WTC11 (cell line): ENCODE results near the gene LBX2. TPM values are rescaled to one million over a fixed set of nuclear protein-coding genes. Genes with fewer than 3 reads are reported as not detected.

Experiments used
- ATAC-seq: fragments of 200-7000 bp; cut with Tn5 transposase; 2 replicates; pipeline ENCODE4 v1.10.0; 2021; ENCODE audit warnings: mild to moderate bottlenecking, moderate library complexity
- CTCF ChIA-PET: fragments of 300-600 bp; sonication (Branson Sonifier 250); formaldehyde crosslinking; loops from one replicate; lab custom pipeline; 2021; ENCODE audit warnings: antibody characterized with exemption; lab: Charles Lee
- POLR2A ChIA-PET: fragments of 350-600 bp; sonication (Branson Sonifier 250); formaldehyde crosslinking; loops from one replicate; lab custom pipeline; 2021; ENCODE audit warnings: antibody characterized with exemption; lab: Charles Lee
- DNase-seq: peaks from one replicate; pipeline ENCODE4 v3.0.0; 2021; ENCODE audit warnings: low spot score
- H3K27ac Mint-ChIP-seq: 2 replicates; pipeline ENCODE4 v1.8.0; 2021; ENCODE audit warnings: mixed read lengths
- H3K27me3 Mint-ChIP-seq: 2 replicates; pipeline ENCODE4 v1.8.0; 2021; ENCODE audit warnings: low read depth, mild to moderate bottlenecking, moderate library complexity, mixed read lengths
- H3K36me3 Mint-ChIP-seq: 2 replicates; pipeline ENCODE4 v1.8.0; 2021; ENCODE audit warnings: mixed read lengths
- H3K4me1 Mint-ChIP-seq: 2 replicates; pipeline ENCODE4 v1.8.0; 2022; ENCODE audit warnings: mixed read lengths
- H3K4me3 Mint-ChIP-seq: 2 replicates; pipeline ENCODE4 v1.8.0; 2021; ENCODE audit warnings: mild to moderate bottlenecking, moderate library complexity, mixed read lengths
- H3K9me3 Mint-ChIP-seq: 2 replicates; pipeline ENCODE4 v1.8.0; 2021; ENCODE audit warnings: mixed read lengths
- ELF4 ChIP-seq: sonication (generic); formaldehyde crosslinking; IDR thresholded peaks from 2 replicates; pipeline ENCODE4 v1.8.1; 2022; ENCODE audit warnings: low read depth, mild to moderate bottlenecking, moderate library complexity, missing genetic modification reagents
- ERG ChIP-seq: fragments of 250-450 bp; sonication (Bioruptor Pico); IDR thresholded peaks from 2 replicates; pipeline ENCODE4 v1.8.0; 2021; ENCODE audit warnings: mild to moderate bottlenecking
- ESRRA ChIP-seq: sonication (generic); formaldehyde crosslinking; IDR thresholded peaks from 2 replicates; pipeline ENCODE4 v1.8.1; 2022; ENCODE audit warnings: mild to moderate bottlenecking, missing genetic modification reagents, borderline replicate concordance
- ETV6 ChIP-seq: sonication (generic); formaldehyde crosslinking; IDR thresholded peaks from 2 replicates; pipeline ENCODE4 v1.8.1; 2022; ENCODE audit warnings: mild to moderate bottlenecking, missing genetic modification reagents
- GRHL2 ChIP-seq: fragments of 250-450 bp; sonication (Bioruptor Pico); IDR thresholded peaks from 2 replicates; pipeline ENCODE4 v1.8.0; 2022; ENCODE audit warnings: mild to moderate bottlenecking, moderate library complexity; ENCODE audit not compliant: insufficient replicate concordance, severe bottlenecking
- HMGA2 ChIP-seq: fragments of 250-450 bp; sonication (Bioruptor Pico); IDR thresholded peaks from 2 replicates; pipeline ENCODE4 v1.4.0; 2021; ENCODE audit warnings: mild to moderate bottlenecking, moderate library complexity
- IRF2 ChIP-seq: sonication (generic); formaldehyde crosslinking; IDR thresholded peaks from 2 replicates; pipeline ENCODE4 v1.8.0; 2022; ENCODE audit warnings: low read depth, missing genetic modification reagents, borderline replicate concordance
- MAX ChIP-seq: sonication (generic); formaldehyde crosslinking; IDR thresholded peaks from 2 replicates; pipeline ENCODE4 v1.8.0; 2022; ENCODE audit warnings: mild to moderate bottlenecking, missing genetic modification reagents
- STAT6 ChIP-seq: sonication (generic); formaldehyde crosslinking; conservative IDR thresholded peaks from 2 replicates; pipeline ENCODE4 v1.8.1; 2023; ENCODE audit warnings: mild to moderate bottlenecking, low read depth, missing genetic modification reagents, moderate library complexity
- TEAD1 ChIP-seq: sonication (generic); formaldehyde crosslinking; IDR thresholded peaks from 2 replicates; pipeline ENCODE4 v1.8.0; 2022; ENCODE audit warnings: mild to moderate bottlenecking, missing genetic modification reagents
- TEAD4 ChIP-seq: sonication (generic); formaldehyde crosslinking; IDR thresholded peaks from 2 replicates; pipeline ENCODE4 v1.8.0; 2022; ENCODE audit warnings: mild to moderate bottlenecking, missing genetic modification reagents
- ZBTB21 ChIP-seq: sonication (generic); formaldehyde crosslinking; IDR thresholded peaks from 2 replicates; pipeline ENCODE4 v1.8.1; 2023; ENCODE audit warnings: mild to moderate bottlenecking, missing genetic modification reagents, borderline replicate concordance
- ZNF121 ChIP-seq: sonication (generic); formaldehyde crosslinking; IDR thresholded peaks from 2 replicates; pipeline ENCODE4 v1.8.0; 2023; ENCODE audit warnings: missing genetic modification reagents
- ZNF671 ChIP-seq: fragments of 250-450 bp; sonication (Bioruptor Pico); IDR thresholded peaks from 2 replicates; pipeline ENCODE4 v1.8.0; 2021; ENCODE audit warnings: mild to moderate bottlenecking
- total RNA-seq: library from RNA; stranded (reverse); gene quantifications from 3 replicates; pipeline ENCODE4 v1.2.3, GENCODE V29; 2021
- TF ChIP-seq, protein P1 (sequence below): sonication (generic); formaldehyde crosslinking; conservative IDR thresholded peaks from 2 replicates; pipeline ENCODE4 v1.8.1; 2022; ENCODE audit warnings: mild to moderate bottlenecking, missing genetic modification reagents
- TF ChIP-seq, protein P2 (sequence below): sonication (generic); formaldehyde crosslinking; IDR thresholded peaks from 2 replicates; pipeline ENCODE4 v1.8.0; 2022; ENCODE audit warnings: mild to moderate bottlenecking, missing genetic modification reagents
- TF ChIP-seq, protein P3 (sequence below): fragments of 200-600 bp; IDR thresholded peaks from 2 replicates; pipeline ENCODE4 v1.8.0; 2022; ENCODE audit warnings: antibody characterized with exemption
- TF ChIP-seq, protein P4 (sequence below): fragments of 250-450 bp; sonication (Bioruptor Pico); IDR thresholded peaks from 2 replicates; pipeline ENCODE4 v2.1.2; 2022; ENCODE audit warnings: mild to moderate bottlenecking, moderate library complexity
- TF ChIP-seq, protein P5 (sequence below): sonication (generic); formaldehyde crosslinking; IDR thresholded peaks from 2 replicates; pipeline ENCODE4 v1.8.1; 2023; ENCODE audit warnings: mild to moderate bottlenecking, missing genetic modification reagents, moderate library complexity
- TF ChIP-seq, protein P6 (sequence below): sonication (generic); formaldehyde crosslinking; IDR thresholded peaks from 2 replicates; pipeline ENCODE4 v1.8.0; 2022; ENCODE audit warnings: mild to moderate bottlenecking, missing genetic modification reagents

The LBX2 gene
- total RNA-seq, 1 experiment from 2014 or later, result 1.0 TPM

- TF ChIP-seq STAT6 (CRISPR knock-in tag) (no peak), ELF4 (CRISPR knock-in tag) (no peak), TEAD4 (CRISPR knock-in tag) (no peak), ETV6 (CRISPR knock-in tag) (no peak), ESRRA (CRISPR knock-in tag) (no peak), ZBTB21 (CRISPR knock-in tag) (no peak), IRF2 (CRISPR knock-in tag) (no peak), GRHL2 (CRISPR knock-in tag) (no peak), ZNF121 (CRISPR knock-in tag) (no peak), ZNF671 (CRISPR knock-in tag) (no peak)
- TF ChIP-seq, protein P1, sequence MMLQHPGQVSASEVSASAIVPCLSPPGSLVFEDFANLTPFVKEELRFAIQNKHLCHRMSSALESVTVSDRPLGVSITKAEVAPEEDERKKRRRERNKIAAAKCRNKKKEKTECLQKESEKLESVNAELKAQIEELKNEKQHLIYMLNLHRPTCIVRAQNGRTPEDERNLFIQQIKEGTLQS (CRISPR knock-in tag), result no peak
Observed at GRCh38 chr2:74534411-74534810, 35.0 kb upstream of the LBX2 start (continued).

DNA sequence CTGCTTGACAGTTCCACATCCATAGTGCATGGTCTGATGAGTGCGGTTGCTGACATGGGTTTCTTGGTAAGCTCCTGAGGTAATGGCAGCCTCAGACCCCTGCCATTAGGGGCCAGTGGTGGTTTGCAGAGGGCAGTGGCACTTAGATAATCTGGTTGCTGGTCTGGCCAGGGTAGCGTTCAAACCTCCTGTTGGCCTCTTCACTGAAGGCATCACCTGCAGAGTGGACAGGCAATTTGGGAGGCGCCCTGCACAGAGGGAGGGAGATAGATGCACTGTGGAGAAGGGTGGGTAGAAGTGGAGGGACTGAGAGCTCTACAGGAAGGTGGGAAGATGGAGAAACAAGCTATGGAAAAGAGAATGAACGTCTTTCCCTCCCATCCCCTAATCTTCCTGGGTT lies 34.1 kb upstream of the LBX2 start:
- peaks cover 14% of the 10 kb centered on the region for H3K4me1 Mint-ChIP-seq
- H3K9me3 Mint-ChIP-seq, result no peaks in the 10 kb centered on the region
- no peak overlapping the region for H3K27ac Mint-ChIP-seq
- DNase-seq (no peak), ATAC-seq (no peak)
- H3K4me3 Mint-ChIP-seq, result no peak overlapping the region
- H3K36me3 Mint-ChIP-seq, result peaks cover 16% of the 10 kb centered on the region
- POLR2A ChIA-PET, result no interaction called here
- H3K27me3 Mint-ChIP-seq, result 0 out of 2 replicates have a peak, but pooled peaks cover 3% of the 10 kb centered on the region
- CTCF ChIA-PET, result interaction anchor here (1.1 kb wide), 1 partner anchor 50 kb away, joined by 3 read pairs; the partner anchor contains the start of gene TTC31
- TF ChIP-seq ELF4 (CRISPR knock-in tag) (no peak), STAT6 (CRISPR knock-in tag) (no peak), MAX (CRISPR knock-in tag) (no peak), ERG (CRISPR knock-in tag) (no peak), TEAD1 (no peak), ESRRA (CRISPR knock-in tag) (no peak), HMGA2 (CRISPR knock-in tag) (no peak)
- TF ChIP-seq, protein P2, sequence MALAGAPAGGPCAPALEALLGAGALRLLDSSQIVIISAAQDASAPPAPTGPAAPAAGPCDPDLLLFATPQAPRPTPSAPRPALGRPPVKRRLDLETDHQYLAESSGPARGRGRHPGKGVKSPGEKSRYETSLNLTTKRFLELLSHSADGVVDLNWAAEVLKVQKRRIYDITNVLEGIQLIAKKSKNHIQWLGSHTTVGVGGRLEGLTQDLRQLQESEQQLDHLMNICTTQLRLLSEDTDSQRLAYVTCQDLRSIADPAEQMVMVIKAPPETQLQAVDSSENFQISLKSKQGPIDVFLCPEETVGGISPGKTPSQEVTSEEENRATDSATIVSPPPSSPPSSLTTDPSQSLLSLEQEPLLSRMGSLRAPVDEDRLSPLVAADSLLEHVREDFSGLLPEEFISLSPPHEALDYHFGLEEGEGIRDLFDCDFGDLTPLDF, result no peak
- TF ChIP-seq, protein P3, sequence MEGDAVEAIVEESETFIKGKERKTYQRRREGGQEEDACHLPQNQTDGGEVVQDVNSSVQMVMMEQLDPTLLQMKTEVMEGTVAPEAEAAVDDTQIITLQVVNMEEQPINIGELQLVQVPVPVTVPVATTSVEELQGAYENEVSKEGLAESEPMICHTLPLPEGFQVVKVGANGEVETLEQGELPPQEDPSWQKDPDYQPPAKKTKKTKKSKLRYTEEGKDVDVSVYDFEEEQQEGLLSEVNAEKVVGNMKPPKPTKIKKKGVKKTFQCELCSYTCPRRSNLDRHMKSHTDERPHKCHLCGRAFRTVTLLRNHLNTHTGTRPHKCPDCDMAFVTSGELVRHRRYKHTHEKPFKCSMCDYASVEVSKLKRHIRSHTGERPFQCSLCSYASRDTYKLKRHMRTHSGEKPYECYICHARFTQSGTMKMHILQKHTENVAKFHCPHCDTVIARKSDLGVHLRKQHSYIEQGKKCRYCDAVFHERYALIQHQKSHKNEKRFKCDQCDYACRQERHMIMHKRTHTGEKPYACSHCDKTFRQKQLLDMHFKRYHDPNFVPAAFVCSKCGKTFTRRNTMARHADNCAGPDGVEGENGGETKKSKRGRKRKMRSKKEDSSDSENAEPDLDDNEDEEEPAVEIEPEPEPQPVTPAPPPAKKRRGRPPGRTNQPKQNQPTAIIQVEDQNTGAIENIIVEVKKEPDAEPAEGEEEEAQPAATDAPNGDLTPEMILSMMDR, result no peak
- TF ChIP-seq, protein P4, sequence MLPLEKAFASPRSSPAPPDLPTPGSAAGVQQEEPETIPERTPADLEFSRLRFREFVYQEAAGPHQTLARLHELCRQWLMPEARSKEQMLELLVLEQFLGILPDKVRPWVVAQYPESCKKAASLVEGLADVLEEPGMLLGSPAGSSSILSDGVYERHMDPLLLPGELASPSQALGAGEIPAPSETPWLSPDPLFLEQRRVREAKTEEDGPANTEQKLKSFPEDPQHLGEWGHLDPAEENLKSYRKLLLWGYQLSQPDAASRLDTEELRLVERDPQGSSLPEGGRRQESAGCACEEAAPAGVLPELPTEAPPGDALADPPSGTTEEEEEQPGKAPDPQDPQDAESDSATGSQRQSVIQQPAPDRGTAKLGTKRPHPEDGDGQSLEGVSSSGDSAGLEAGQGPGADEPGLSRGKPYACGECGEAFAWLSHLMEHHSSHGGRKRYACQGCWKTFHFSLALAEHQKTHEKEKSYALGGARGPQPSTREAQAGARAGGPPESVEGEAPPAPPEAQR, result no peak
- TF ChIP-seq, protein P5, sequence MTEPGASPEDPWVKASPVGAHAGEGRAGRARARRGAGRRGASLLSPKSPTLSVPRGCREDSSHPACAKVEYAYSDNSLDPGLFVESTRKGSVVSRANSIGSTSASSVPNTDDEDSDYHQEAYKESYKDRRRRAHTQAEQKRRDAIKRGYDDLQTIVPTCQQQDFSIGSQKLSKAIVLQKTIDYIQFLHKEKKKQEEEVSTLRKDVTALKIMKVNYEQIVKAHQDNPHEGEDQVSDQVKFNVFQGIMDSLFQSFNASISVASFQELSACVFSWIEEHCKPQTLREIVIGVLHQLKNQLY (CRISPR knock-in tag), result no peak
- TF ChIP-seq, protein P6, sequence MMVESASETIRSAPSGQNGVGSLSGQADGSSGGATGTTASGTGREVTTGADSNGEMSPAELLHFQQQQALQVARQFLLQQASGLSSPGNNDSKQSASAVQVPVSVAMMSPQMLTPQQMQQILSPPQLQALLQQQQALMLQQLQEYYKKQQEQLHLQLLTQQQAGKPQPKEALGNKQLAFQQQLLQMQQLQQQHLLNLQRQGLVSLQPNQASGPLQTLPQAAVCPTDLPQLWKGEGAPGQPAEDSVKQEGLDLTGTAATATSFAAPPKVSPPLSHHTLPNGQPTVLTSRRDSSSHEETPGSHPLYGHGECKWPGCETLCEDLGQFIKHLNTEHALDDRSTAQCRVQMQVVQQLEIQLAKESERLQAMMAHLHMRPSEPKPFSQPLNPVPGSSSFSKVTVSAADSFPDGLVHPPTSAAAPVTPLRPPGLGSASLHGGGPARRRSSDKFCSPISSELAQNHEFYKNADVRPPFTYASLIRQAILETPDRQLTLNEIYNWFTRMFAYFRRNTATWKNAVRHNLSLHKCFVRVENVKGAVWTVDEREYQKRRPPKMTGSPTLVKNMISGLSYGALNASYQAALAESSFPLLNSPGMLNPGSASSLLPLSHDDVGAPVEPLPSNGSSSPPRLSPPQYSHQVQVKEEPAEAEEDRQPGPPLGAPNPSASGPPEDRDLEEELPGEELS (CRISPR knock-in tag), result no peak
